Smooth muscle cell of the umbilical artery (primary cell): ENCODE results near the gene C2orf76. TPM values are rescaled to one million over a fixed set of nuclear protein-coding genes. Genes with fewer than 3 reads are reported as not detected.

ENCODE experiments used
- total RNA-seq: library from RNA; depleted of rRNA; stranded (reverse); fragments of >200 nt; gene quantifications from 2 replicates; pipeline ENCODE4 v1.2.3, GENCODE V29; 2014

The C2orf76 gene
- total RNA-seq: 6.7 and 9.5 TPM in 2 replicates

DNA sequence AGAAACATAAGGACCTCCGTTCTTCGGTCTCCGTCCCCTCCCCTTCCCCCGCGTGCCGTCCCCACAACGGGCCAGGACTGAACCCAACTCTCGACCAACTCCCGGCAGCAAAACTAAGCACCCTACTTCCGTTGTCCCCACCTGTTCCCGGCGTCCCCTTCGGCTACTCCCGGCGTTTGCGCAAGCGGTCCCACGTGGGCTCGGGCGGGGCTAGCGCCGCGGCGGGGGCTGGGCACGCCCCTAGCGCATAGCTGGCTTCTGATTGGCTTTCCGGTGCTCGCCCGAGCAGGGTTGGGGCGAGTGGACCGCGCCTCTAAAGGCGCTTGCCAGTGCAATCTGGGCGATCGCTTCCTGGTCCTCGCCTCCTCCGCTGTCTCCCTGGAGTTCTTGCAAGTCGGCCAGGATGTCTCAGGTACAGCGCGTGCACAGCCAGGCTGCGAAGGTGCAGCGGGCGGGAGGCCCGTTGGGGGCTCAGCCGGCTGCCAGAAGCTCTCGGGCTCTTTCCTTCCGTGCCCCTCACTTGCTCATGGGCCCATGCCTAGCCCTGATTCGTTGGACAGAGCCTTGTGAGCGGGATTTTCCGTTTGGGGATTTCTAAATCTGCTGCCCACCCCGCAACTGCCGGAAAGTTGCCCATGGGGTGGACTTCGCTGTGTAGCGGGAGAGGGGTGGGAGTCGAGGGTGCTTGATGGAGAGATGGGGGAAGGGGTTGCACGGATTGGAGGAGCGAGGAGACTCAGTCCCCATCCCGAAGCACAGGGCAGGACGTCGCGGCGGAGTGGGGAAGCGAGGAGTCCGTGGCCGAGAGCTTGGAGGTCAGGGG, at the start of gene C2orf76, which contains the start of gene DBI:
Gene C2orf76 (minus strand): TSS at position 186 of the 823 bp plus-strand sequence. CDS start 26,875 bp downstream, outside the sequence.
Gene DBI (plus strand): TSS at position 329 of the 823 bp plus-strand sequence. CDS start 75 bp downstream, at position 404.

Other genes with a start within 250 kb of the C2orf76 start
- gene C1QL2, start 208.1 kb downstream of the C2orf76 start, total RNA-seq: not detected in 2 replicates
- 6.8 and 30.7 TPM in 2 replicates for gene STEAP3, start 143.0 kb downstream of the C2orf76 start, total RNA-seq
- 71.5 and 80.2 TPM in 2 replicates for gene DBI, start 143 bp upstream of the C2orf76 start, total RNA-seq
- 0.30 TPM in 1 of 2 replicates, not detected in the other for gene TMEM37, start 65.0 kb upstream of the C2orf76 start, total RNA-seq
- not detected in 2 replicates for gene SCTR, start 157.6 kb upstream of the C2orf76 start, total RNA-seq
- not detected in 2 replicates for gene CFAP221, start 177.6 kb upstream of the C2orf76 start, total RNA-seq